GM18508 (cell line): ENCODE results near the gene CHSY1.

Experiments used
- ATAC-seq: cut with Tn5 transposase; IDR thresholded peaks from one replicate; pipeline ENCODE4 v1.9.1; 2021; ENCODE audit warnings: moderate number of reproducible peaks; ENCODE audit not compliant: insufficient read depth, unreplicated experiment

The CHSY1 gene

DNA sequence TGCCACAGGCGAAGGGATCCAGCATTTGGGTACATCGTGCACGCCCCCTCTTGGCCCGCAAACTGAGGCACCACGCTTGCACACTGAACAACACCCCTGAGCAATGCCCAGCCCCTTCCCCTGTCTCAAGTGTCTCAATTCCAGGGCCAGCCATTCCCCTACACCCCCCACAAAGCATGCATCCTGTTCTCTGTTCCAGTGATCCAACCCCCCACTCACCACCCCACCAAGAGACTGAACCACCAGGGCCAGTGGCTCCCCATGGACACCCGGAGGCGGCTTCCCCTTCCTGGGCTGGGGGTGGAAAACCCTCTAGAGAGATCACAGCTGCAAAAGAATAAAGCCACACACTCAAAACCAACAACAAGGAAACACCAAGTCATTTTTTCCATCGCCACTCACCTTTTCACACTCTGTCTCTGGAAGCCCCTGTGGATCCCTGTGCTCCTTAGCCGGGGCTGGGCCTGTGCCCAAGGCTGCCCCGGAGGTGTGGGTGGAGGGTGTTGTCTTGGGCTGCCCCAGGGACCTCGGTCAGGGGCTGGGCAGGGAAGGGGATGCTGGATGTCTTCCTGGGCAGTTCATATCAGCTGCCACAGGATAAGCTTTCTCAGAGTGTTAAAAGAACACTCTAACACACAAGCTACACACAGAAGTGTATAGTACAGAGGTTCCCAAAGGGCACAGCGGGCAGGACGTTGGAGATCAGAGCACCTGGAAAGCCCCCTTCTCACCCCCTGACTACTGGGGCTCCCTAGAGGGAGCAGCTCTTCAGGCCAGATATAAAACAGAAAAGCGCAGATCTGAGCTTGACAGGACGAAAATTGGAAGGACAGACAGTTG, 92.5 kb downstream of the CHSY1 start:
- ATAC-seq: no peak

DNA sequence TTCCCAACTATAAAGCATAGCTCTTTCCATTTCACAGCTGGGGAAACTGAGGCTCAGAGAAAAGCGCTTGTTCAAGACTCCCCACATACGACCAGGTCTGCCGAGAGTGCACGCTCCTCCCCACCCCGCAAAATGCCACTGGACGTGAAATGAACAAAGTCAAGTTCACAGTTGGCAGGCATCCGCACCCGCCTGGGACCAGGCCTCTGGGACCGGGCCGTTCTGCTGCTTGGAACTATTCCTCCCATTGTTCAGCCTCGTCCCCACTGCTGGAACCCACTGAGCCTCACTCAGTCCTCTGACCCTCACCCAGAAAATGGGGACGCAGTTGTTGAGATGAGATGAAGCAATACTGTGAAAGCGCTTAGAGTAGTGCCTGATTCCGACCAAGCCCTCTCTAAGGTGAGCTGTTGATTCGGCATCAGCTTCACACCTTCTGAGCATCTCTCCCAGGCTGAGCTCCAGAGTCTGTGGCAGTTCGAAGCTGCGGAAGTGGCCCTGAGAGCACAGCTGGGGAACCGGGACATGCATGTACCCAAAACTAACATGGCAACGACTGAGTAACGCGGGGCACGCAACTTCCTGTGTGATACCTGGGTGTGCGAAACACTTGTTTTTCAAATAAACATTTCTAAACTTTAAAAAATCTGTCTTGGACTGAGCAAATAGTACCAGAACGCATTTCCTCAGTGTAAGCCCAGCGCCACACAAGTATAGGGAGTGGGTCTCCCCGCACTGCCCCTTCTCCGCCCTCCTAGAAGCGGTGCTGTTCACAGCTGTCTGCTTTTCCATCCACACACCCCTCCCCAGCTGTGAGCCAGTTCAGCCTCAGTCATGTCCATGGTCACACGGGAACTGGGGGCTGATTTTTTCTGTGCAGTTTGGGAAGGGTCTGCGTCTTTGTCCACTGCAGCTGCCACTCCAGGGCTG, 93.4 kb downstream of the CHSY1 start:
- ATAC-seq: no peak

DNA sequence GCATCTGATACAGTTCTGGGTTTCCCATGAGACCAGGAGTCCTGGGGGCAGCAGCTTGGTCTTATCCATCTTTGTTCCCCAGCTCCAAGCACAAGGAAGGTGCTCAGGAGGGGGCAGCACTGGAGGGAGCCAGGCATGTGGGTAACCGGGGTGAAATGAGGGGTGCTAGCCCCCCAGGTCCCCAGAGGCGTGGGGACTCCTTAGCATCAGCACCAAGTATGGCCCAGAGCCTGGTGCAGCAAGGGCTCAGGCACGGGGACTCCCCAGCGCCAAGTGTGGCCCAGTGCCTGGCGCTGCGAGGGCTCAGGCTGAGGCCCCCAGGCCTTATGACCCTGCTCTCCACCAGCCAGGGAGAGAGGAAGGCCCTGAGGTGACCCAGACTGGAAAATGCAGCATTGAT, 94.1 kb downstream of the CHSY1 start:
- no peak for ATAC-seq

DNA sequence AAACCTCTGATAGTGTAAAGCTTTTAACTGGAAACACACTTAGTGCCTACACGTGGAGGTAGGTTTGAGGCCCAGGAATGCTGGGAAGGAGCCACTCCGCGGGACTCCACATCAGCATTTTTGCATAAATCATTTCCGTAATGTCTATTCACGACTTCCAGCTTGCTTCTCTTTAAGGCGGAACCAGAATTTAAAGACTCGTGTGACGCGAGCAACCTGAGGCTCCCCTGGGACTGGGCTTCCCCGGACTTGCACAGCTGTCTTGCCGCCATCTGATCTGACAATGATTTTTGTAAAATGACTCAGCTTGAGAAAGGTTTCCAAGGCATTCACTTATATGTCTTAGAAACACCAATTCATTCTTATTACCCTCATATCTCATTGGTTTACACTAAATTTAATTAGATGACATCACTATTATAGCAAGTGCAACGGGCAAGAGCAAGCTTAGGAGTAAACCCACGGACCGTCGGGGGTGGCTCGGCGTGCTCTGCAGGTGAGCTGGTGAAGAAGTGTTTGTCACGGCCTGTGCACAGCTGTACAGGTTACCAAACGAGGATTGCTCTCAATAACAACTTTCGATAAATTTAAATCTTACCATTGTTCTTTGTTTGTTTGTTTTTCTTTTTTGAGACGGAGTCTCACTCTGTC, 95.2 kb downstream of the CHSY1 start:
- peak; percentile 78 for ATAC-seq

DNA sequence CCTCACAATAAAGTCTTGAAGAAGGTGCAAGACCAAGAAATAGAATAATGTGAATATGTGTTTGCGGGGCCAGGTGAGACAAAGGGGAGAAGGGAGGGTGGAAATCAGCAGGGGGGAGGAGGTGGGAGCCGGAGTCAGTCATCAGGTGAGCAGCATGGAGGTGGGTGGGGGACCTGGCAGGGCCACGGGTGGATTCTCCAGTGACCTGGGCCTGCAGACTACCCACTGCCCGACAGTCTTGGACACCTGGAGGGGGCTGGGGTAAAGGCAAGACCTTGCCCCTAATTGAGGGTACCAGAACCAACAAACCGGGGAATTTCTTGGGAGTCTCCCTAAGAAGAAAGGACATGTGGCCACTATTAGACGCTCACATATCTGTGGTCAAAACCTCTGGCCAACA, 95.8 kb downstream of the CHSY1 start:
- no peak for ATAC-seq

DNA sequence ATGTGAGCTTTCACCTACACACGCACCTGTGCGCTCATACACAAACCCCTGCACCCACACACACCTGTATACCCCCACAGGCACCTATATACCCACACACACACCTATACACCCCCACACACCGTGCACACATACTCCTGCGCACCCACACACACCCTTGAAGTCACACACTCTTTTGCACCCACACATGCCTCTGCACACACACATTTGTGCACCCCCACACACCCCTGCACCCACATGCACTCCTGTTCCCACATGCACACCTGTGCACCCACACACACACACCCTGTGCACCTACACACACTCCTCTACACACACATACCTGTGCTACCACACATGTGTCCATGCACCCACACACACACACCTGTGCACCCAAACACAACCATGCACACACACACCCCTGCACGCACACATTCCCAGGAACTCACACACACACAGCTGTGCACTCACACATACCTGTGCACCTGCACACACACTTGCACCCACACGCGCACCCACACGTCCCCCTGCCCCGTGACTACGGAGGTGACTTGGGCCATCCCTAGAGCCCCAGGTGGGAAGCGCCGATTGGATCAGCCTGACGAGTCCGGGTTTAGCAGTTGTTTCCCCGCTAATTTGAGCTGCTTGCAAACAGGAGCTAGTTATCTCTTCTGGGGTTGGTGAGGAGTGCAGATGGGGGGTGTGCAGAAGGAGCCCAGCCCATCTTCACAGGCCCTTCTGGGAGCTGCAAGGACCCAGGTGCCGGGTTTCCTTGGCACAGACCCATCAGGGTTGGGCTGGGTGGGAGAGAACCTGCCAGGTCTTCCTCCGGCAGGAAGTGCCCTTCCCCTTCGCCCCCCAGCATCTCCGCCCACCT, 97.8 kb downstream of the CHSY1 start:
- no peak for ATAC-seq

DNA sequence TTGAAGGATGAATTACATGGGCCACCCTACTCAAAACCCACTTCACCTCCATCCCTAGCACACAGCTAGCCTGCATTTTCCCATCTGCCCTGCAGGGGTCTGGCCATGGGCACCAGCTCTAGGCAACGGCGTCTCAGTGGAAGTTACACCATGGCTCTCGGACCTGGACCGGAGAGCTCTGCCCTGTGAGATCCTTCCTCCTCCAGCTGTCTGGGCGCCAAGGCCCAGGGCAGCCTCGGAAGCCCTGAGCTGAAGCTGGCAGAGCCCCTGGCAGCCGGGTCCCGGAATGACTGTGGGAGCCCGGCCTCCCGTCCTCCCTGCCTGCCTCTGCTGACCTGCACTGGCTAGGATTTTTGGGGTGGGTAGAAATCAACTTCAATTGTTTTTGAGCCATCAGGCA, 98.9 kb downstream of the CHSY1 start:
- no peak for ATAC-seq

DNA sequence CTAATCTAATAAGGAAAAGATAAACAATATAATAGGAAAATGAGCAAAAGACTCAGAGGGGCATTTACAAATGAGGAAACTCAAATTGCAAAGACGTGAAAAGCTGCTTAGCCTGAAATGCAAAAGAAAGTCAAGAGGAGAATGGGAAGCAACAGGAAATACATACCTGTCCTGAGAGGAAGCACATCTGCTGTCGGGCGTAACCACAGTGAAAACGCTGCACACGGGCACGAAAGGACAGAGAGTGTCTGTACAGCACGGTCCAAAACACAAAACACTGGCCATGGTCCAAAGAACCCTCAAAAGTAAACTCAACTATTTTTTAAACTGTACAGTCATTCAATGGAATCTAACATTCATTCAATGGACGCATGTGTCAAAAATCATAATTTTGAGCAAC, 100.6 kb downstream of the CHSY1 start:
- ATAC-seq: no peak

DNA sequence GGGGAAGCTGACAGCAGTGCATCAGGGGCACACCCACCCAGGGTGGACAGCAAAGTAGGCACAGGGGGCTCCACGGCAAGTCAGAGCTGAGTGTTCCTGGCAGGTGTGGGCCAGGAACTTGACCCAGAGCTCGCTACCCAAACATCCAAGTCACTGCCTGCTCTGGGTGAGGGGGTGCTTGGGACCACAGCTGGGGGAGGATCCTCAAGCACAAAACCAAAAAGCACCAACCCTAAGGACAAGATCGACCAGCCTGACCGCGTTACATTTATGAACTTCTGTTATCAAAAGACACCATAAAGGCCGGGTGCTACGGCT, 101.2 kb downstream of the CHSY1 start:
- ATAC-seq: no peak

DNA sequence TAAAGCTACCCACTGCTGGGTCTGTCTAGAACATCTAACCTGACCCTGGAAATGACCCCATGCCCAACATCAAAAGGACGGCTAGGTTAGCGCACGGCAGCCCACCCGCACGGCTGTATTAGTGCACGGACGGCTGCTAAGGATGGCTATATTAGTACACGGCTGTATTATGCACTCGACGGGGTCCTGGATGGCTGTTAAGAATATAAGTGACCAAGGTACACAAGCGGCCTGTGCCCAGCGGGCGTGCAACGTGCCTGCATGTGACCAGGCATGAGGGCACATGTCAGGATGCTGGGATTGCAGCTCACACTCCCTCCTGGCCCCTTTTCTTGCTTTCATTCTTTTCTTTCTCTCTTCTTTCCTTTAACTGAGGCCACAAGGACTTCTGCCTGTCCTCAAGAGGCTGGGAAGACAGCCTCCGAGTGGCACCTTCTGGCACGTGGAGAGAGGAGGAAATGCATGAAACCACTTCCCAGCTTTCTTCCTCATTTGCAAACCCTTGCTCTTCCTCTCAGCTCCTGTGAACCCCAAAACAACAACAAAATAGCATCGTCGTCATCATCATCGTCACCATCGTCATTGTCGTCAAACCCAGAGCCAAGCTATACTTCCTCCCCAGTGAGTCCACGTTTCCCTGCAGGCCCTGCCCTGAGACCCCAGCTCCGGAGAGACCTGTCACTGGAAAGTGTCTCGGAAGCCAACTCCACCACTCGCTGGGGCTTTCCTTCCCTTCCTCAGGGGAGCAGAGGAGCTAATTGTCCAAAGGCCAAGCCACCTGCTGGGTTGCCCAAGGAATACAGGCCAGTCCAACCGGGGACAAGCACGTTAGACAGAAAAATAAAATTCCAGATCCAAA, 101.8 kb downstream of the CHSY1 start:
- ATAC-seq: no peak

DNA sequence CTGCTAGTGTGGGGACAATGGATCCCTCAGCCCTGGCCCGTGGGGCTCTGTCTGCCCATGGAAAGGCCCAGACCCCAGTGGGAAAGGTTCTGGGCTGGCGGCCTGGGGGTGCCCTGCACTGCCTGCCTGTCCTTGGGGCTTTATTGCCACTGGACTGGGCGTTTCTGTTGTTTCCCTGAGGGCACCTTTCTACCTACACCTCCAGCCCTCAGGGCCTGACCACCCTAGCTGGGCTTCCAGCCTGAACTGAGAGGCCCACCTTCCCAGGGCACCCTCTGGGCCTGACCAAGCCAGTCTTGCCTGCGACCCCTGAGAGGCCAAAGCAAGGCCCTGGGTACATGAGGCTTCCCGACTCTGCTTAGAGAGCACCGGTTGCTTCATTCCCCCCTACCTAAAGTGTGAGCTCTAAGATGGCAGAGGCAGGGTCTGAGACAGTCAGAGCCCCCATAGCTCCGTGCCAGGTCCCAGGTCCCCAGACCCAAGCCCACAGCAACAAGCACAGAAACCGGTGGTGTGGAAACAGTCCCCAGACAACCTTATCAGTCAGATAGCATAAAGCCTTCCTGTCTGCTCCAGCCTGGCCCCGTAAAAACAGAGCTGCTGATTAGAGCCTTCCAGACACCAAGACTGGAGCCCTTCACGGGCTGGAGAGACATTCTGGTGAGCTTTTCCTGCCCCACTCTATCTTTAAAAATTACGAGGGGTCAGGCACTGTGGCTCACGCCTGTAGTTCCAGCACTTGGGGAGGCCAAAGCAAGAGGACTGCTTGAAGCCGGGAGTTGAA, 102.8 kb downstream of the CHSY1 start:
- ATAC-seq: no peak

DNA sequence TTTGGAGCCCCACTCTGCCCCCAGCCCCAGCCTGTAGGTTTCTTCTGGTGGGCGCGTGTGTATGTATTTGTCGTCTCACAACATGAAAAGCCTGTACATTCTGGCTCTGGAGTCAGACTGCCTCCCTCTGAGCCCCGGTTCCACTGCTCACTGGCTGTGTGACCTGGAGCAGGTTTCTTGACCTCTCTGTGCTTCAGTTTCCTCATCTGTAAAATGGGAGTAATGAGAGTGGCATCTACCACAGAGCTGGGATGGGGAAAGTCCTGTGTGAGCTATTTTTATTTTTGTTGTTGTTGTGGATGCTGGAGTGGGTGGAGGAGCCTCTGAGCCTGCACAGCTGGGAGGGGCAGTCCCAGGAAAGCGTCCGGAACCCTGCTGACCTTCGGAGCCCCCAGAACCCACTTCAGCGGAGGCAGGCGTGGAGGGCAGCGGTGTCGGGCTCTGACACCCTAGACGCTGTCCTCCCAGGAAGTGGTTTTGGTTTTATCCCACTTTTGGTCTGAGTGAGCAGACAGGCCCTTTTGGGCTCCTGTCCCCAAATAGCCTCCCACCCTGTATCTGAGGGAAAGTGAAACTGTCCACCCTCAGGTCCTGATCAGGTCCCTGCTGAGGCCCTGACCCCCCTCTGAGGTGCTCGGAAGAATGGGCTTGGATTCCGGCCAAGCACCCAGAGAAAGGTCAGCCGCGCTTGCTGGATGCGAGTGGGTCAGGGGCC, 103.5 kb downstream of the CHSY1 start:
- ATAC-seq: no peak

DNA sequence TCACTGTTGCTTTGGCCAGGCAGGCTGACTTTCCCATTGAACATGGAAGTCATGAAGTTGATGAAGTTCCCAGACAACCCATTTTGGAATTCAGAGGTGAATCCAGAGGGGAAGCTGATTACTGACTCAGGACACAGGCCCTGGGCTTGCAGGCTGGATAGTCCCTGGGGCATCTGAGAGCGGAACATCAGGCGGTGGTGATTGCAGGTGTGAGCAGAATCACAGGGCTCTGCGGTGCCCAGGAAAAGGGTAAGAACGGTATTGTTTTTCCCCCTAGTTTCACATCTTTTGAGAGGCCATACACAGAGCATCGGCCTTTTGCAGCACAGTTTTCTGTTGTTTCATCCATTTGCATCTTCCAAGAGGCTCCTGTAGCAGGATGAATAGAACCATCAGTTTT, 104.7 kb downstream of the CHSY1 start:
- ATAC-seq: no peak

DNA sequence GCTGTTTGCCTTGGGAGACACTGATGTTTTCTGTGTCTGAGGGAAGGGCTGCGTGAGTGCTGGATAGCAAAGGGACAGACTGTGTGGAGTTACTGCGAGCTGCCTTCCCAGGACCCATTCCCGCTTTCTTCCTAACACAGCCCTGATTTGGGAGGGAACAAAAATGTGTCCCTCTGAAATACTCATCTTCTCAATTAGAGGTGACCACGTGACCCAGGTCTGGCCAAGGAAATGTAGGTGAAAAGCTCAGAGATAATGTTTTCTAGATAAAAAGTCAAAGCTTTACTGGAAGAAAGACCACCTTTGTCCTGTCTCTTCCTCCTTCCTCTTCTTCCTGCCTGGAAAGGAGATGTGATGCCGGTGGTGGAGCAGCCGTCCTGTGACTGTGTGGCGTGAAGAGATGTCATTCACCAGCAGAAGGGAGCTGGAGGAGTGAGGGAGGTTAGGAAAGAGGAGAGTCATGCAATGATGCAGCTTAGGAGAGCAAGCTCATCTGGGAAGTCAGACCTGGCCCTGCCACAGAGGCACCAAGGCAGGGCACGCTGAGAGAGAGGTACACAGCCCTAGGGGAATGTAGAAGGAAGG, 105.6 kb downstream of the CHSY1 start:
- no peak for ATAC-seq

DNA sequence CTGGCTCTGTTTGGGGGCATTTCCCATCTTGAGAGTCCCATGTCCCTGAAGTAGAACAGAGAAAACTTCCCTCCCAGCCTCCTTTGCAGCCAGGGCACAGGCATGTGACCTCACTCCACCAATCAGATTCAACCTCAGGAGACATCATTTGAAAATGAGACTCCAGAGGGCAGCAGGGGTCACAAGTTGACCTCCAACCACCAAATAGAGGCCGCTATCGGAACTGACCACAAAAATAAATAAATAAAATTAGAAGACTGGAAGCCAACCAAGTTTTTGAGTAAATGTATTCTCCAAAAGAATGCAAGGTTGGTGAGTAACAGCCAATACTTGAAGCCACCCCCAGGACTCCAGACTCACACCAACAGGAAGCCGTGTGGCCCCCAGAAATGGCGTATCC, 106.5 kb downstream of the CHSY1 start:
- ATAC-seq: no peak

DNA sequence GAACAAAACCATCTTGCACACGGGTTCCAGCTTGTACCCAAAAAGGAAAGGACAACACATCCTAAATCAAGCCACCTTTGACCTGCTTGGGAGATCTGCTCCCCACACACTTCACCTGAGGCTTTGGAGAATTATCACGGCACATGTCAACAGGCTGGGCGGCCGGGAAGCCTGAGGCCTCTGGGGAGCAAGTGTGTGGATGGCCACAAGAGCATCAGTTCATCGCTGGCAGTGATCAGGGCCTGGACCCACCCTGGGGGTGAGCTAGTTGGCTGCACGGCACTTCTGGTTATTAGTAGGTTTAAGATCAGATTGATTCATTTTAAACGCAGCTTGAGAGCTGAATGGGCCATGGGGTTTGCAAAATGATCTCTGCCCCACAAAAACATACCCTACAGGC, 108.5 kb downstream of the CHSY1 start:
- ATAC-seq: no peak

DNA sequence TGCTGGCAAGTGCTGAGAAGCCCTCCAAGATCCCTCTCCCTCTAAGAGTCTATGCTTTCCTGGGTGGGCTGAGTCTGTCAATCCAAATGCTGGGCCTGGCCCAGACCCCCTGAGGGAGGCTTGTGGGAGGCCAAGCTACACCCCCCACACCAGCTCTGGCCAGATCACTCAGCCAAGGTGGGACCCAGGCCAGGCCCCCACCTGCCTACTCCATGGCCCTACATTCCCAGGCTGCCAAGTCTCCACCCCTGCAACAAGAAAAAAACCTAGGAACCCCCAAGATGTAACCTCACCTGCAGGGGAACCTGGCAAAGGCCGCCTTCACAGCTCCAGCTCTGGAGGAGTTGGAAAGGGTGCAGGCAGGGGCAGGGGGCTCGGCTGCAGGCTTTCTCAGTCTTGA, 109.1 kb downstream of the CHSY1 start:
- ATAC-seq: no peak
